Measurements from ENCODE around the gene THTPA.

THTPA gene

GRCh38 chr14:23555882-23556699, at the start of gene THTPA:
TSS of gene THTPA (plus strand) at chr14:23556271. CDS start at chr14:23556758, 487 bp downstream.
- peak; percentile 92 for DNase-seq

- no peak for DNase-seq
Measured at GRCh38 chr14:23512156-23512555, 43.9 kb upstream of the THTPA start.

GRCh38 chr14:23513005-23513817, 42.9 kb upstream of the THTPA start:
- DNase-seq, result no peak

GRCh38 chr14:23513818-23514643, 42.0 kb upstream of the THTPA start:
- DNase-seq, result no peak

- no peak for DNase-seq
Measured at GRCh38 chr14:23514644-23514957, 41.5 kb upstream of the THTPA start.

- no peak for DNase-seq
Measured at GRCh38 chr14:23517650-23518326, 38.3 kb upstream of the THTPA start.

- DNase-seq, result no peak
Measured at GRCh38 chr14:23518709-23519108, 37.4 kb upstream of the THTPA start.

- no peak for DNase-seq
Measured at GRCh38 chr14:23520899-23521533, 35.1 kb upstream of the THTPA start.

- no peak for DNase-seq
Measured at GRCh38 chr14:23521785-23522640, 34.1 kb upstream of the THTPA start.

GRCh38 chr14:23522643-23523198, 33.4 kb upstream of the THTPA start:
- no peak for DNase-seq

- no peak for DNase-seq
Measured at GRCh38 chr14:23523229-23524016, 32.6 kb upstream of the THTPA start.

GRCh38 chr14:23524954-23525353, 31.1 kb upstream of the THTPA start:
- no peak for DNase-seq

GRCh38 chr14:23525611-23526010, 30.5 kb upstream of the THTPA start:
- DNase-seq, result no peak

- DNase-seq, result no peak
Measured at GRCh38 chr14:23528555-23528954, 27.5 kb upstream of the THTPA start.

GRCh38 chr14:23529016-23529415, 27.1 kb upstream of the THTPA start:
- no peak for DNase-seq

- DNase-seq, result no peak
Measured at GRCh38 chr14:23530375-23531055, 25.6 kb upstream of the THTPA start.

GRCh38 chr14:23531391-23531790, 24.7 kb upstream of the THTPA start:
- no peak for DNase-seq

GRCh38 chr14:23532658-23533057, 23.4 kb upstream of the THTPA start:
- no peak for DNase-seq

Data from left hindlimb (tissue), 1 donor.